Epithelial cell of proximal tubule (primary cell): ENCODE data around the gene NLGN1. TPM values are rescaled to one million over a fixed set of nuclear protein-coding genes. Genes with fewer than 3 reads are reported as not detected.

Experiments
- DNase-seq: peaks from one replicate; pipeline ENCODE4 v3.0.0-alpha.2; 2011; ENCODE audit warnings: low read depth
- H3K4me3 ChIP-seq: 2 replicates; pipeline ENCODE4 v1.5.1; 2011; ENCODE audit warnings: low read depth, mild to moderate bottlenecking, low read length
- CTCF ChIP-seq: conservative IDR thresholded peaks from 2 replicates; pipeline ENCODE4 v1.5.1; 2012; ENCODE audit warnings: low read depth, mild to moderate bottlenecking, low read length
- total RNA-seq: library from RNA; depleted of rRNA; stranded (reverse); fragments of >200 nt; gene quantifications from 2 replicates; pipeline ENCODE4 v1.2.3, GENCODE V29; 2015

The NLGN1 gene
- total RNA-seq, 1 donor from 2014 or later: 1.9 TPM

GRCh38 chr3:173548261-173548660, 150.7 kb downstream of the NLGN1 start:
- no peak for TF ChIP-seq CTCF
- no peak overlapping the region for H3K4me3 ChIP-seq
- DNase-seq: no peak

GRCh38 chr3:173552526-173552925, 155.0 kb downstream of the NLGN1 start:
- DNase-seq: no peak
- no peak for TF ChIP-seq CTCF
- no peak overlapping the region for H3K4me3 ChIP-seq

DNA sequence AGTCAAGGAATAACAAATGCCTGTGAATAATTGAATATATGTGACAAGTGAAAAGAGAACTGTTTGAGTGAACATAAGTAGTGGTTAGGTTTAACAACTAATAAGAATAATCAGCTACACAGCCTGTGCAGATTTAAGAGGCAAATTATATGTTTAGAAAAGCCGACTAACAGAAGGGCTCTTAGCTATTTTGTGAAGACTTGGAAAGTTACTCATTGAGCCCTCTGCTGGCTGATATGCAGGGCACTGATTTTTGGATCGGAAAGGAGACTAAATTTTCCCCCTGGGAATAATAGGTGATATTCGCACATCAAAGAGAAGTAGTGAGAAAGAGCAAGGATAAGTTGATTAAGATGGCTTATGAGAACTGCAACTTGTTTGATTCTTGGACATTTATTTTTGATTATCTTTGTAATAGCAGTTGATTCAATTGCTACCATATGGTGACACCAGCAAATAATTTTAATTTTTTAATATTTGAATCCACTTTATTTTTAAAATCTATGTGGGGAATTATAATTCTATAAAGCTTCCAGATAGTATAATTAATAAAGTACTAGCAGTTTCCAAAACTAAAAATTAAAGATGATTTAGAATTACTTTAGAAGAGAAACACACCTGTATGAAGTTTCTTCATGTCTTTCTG, 156.2 kb downstream of the NLGN1 start:
- peak; percentile 7 for DNase-seq
- peak; percentile 91 for TF ChIP-seq CTCF
- no peak overlapping the region for H3K4me3 ChIP-seq

- no peak for DNase-seq
- TF ChIP-seq CTCF: no peak
- H3K4me3 ChIP-seq: no peak overlapping the region
Observed at GRCh38 chr3:173556546-173556945, 159.0 kb downstream of the NLGN1 start.

GRCh38 chr3:173567997-173568396, 170.5 kb downstream of the NLGN1 start:
- TF ChIP-seq CTCF: no peak
- DNase-seq: no peak
- no peak overlapping the region for H3K4me3 ChIP-seq

- DNase-seq: no peak
- TF ChIP-seq CTCF: no peak
- H3K4me3 ChIP-seq: no peak overlapping the region
Observed at GRCh38 chr3:173568623-173569022, 171.1 kb downstream of the NLGN1 start.

GRCh38 chr3:173583496-173583895, 186.0 kb downstream of the NLGN1 start:
- DNase-seq: no peak
- TF ChIP-seq CTCF: no peak
- H3K4me3 ChIP-seq: no peak overlapping the region
